Measurements from ENCODE around the gene CHRNA10.

DNA sequence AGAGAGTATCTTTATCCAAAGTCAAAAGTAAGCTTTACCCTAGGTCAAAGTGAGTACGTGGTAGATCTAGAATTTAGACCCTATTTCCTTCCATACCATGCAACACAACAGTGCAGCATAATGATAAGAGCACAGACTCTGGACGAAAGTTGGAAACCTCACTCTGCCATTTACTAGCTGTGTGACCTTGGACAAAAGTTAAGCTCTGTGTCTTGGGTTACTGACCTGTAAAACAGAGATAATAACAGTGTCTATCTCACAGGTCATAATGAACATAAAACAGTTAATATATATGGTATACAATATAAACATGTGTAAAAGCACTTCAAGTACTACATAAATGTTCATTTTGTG lies 13.6 kb upstream of the CHRNA10 start:
- TF ChIP-seq POLR2A (IDR thresholded peaks at IDR 0.05; ENCODE audit: low read length) (no peak), GATA1 (IDR thresholded peaks at IDR 0.05; ENCODE audit: low read depth, low read length) (no peak)

Measured in erythroblast (primary cell).